ENCODE measurements around the gene RAB7A.
A peak's percentile ranks its signal among the peaks of the same experiment; 100 is the strongest.

RAB7A gene

DNA sequence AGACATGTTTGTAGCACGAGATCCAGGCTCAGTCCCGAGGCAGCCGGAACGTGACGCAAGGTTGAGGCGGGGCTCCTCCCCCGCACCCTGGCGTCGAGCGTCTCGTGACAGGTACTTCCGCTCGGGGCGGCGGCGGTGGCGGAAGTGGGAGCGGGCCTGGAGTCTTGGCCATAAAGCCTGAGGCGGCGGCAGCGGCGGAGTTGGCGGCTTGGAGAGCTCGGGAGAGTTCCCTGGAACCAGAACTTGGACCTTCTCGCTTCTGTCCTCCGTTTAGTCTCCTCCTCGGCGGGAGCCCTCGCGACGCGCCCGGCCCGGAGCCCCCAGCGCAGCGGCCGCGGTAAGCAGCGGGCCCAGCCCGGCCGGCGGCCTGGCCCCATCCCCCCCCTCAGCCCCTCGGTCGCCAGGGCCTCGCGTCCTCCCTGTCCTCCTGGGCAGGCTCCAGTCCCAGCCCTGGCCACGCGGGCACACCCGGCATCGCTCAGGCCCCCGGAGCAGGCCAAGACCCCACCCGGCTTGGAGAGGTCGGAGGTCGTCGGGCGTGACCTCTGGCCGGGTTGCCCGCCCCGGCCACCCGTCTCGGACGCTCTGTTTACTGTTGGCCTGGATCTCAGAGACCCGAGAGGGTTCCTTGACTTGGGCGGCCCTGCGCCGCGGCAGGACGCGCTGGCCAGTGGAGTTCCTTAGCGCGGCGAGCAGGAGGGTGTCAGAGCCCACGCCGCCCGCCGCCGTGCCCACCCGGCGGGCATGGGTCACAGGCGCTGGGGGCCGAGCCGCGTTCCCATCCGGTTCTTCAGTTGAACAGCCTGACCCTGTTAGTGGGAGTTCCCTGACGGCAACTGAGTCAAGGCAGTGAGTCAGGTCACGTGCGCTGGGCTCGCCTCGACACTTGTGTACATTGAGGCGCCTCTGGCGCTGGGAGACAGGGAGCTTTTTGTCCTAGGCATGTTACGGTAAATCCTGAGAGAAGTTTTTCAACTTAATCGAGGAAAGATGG lies at the start of gene RAB7A:
TSS of gene RAB7A (plus strand) at position 161 of the 994 bp plus-strand sequence. CDS start 69,185 bp downstream, outside the sequence.
- Mint-ChIP-seq H3K27ac (peak within 1 kb of the TSS; percentile 96), H3K4me1 (peaks cover 58% of the 10 kb centered on the region), H3K36me3 (peaks cover 18% of the 10 kb centered on the region), H3K27me3 (peaks cover 14% of the 10 kb centered on the region), H3K4me3 (peak within 1 kb of the TSS; percentile 84), H3K9me3 (peaks cover 5% of the 10 kb centered on the region)
- peak; percentile 97 for DNase-seq
- CTCF ChIA-PET, result interaction anchor here (0.5 to 2.8 kb wide), 4 partner anchors 14 to 70 kb away, joined by 3 to 10 read pairs (median 9); no protein-coding TSS in a partner anchor

DNA sequence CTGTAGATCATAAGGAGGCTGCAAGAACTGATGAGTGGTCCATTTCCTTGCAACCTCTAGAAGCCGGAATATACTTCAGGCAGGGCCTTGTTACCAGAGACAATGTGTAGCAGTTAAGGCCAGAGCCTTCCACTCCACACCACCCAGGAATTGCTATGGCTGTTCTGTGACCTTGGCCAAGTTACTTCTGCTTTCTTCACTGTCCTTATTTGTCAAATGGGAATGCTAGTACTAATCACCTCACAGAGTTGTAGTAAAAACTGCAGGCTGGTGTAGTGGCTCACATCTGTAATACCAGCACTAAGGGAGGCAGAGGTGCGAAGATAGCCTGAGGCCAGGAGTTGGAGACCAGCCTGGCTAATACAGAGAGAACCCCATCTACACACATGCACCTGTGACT lies 46.6 kb upstream of the RAB7A start:
- CTCF ChIA-PET, result interaction anchor here (0.7 to 5.1 kb wide), 6 partner anchors 7 to 118 kb away, joined by 3 to 146 read pairs (median 6); no protein-coding TSS in a partner anchor
- Mint-ChIP-seq H3K9me3 (peaks cover 2% of the 10 kb centered on the region), H3K27me3 (peaks cover 14% of the 10 kb centered on the region), H3K4me1 (peaks cover 51% of the 10 kb centered on the region), H3K27ac (peak overlapping the region; percentile 39), H3K36me3 (peaks cover 7% of the 10 kb centered on the region), H3K4me3 (peak overlapping the region; percentile 94)
- DNase-seq, result no peak

GRCh38 chr3:128680603-128681368 lies 45.2 kb upstream of the RAB7A start:
- CTCF ChIA-PET, result interaction anchor here (0.6 to 5.1 kb wide), 46 partner anchors 9 to 243 kb away, joined by 3 to 146 read pairs (median 5); partner anchors contain the start of genes ACAD9, RAB7A and RPN1
- Mint-ChIP-seq H3K27me3 (peaks cover 9% of the 10 kb centered on the region), H3K36me3 (peaks cover 4% of the 10 kb centered on the region), H3K9me3 (no peaks in the 10 kb centered on the region), H3K4me1 (peaks cover 49% of the 10 kb centered on the region), H3K4me3 (peak overlapping the region; percentile 94), H3K27ac (peak overlapping the region; percentile 97)
- DNase-seq, result peak; percentile 98

GRCh38 chr3:128681369-128681829 lies 44.6 kb upstream of the RAB7A start:
- Mint-ChIP-seq H3K27ac (peak overlapping the region; percentile 97), H3K9me3 (no peaks in the 10 kb centered on the region), H3K36me3 (peaks cover 4% of the 10 kb centered on the region), H3K27me3 (peaks cover 9% of the 10 kb centered on the region), H3K4me3 (peak overlapping the region; percentile 94), H3K4me1 (peaks cover 46% of the 10 kb centered on the region)
- CTCF ChIA-PET, result interaction anchor here (0.6 to 5.1 kb wide), 30 partner anchors 9 to 242 kb away, joined by 3 to 146 read pairs (median 8); partner anchors contain the start of genes ACAD9, RAB7A and RPN1
- no peak for DNase-seq

- Mint-ChIP-seq H3K36me3 (peaks cover 4% of the 10 kb centered on the region), H3K4me1 (peaks cover 48% of the 10 kb centered on the region), H3K9me3 (no peaks in the 10 kb centered on the region), H3K27ac (no peak overlapping the region), H3K4me3 (no peak overlapping the region), H3K27me3 (peaks cover 8% of the 10 kb centered on the region)
- no peak for DNase-seq
- CTCF ChIA-PET, result interaction anchor here (1.3 kb wide), 1 partner anchor 21 kb away, joined by 8 read pairs; no protein-coding TSS in a partner anchor
Observed at GRCh38 chr3:128683957-128684356, 42.0 kb upstream of the RAB7A start.

GRCh38 chr3:128684986-128685726 lies 40.8 kb upstream of the RAB7A start:
- no peaks in the 10 kb centered on the region for H3K9me3 Mint-ChIP-seq
- H3K4me1 Mint-ChIP-seq, result peaks cover 46% of the 10 kb centered on the region
- DNase-seq, result no peak
- no peak overlapping the region for H3K4me3 Mint-ChIP-seq
- no peak overlapping the region for H3K27ac Mint-ChIP-seq
- peaks cover 4% of the 10 kb centered on the region for H3K36me3 Mint-ChIP-seq
- H3K27me3 Mint-ChIP-seq, result peaks cover 8% of the 10 kb centered on the region
- CTCF ChIA-PET, result interaction anchor here (0.7 to 0.8 kb wide), 2 partner anchors 21 to 119 kb away, joined by 3 to 4 read pairs; no protein-coding TSS in a partner anchor

DNA sequence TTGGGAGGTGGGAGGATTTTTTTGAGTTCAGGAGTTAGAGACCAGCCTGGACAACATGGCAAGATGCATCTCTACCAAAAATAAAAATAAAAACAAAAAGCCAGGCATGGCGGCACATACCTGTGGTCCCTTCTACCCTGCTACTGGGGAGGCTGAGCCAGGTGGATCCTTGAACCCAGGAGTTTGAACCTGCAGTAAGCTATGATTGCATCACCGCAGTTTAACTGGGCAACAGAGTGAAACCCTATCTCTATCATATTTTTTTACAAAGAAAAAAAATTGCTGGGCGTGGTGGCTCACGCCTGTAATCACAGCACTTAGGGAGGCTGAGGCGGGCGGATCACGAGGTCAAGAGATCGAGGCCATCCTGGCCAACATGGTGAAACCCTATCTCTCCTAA lies 39.5 kb upstream of the RAB7A start:
- H3K9me3 Mint-ChIP-seq, result no peaks in the 10 kb centered on the region
- no peak for DNase-seq
- H3K4me3 Mint-ChIP-seq, result no peak overlapping the region
- peaks cover 36% of the 10 kb centered on the region for H3K4me1 Mint-ChIP-seq
- H3K27ac Mint-ChIP-seq, result no peak overlapping the region
- CTCF ChIA-PET, result no interaction called here
- H3K27me3 Mint-ChIP-seq, result peaks cover 9% of the 10 kb centered on the region
- H3K36me3 Mint-ChIP-seq, result peaks cover under 1% of the 10 kb centered on the region

DNA sequence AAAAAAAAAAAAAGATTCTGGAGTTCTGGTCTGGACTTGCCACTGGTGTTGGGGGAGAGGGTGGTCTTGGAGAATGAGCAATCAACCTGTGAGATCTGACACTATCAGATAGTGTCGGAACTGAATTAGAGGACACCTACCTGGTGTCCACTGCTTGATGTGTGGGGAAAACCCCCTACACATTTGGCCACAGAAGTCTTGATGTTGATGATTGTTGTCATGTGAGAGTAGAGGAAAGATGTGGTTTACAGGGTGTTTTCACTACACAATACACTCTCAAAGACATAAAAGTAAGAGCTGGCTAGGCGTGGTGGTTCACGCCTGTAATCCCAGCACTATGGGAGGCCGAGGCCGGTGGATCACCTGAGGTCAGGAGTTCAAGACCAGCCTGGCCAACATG lies 36.9 kb upstream of the RAB7A start:
- H3K27ac Mint-ChIP-seq, result no peak overlapping the region
- DNase-seq, result no peak
- H3K4me1 Mint-ChIP-seq, result peaks cover 18% of the 10 kb centered on the region
- H3K36me3 Mint-ChIP-seq, result no peaks in the 10 kb centered on the region
- peaks cover 28% of the 10 kb centered on the region for H3K27me3 Mint-ChIP-seq
- H3K9me3 Mint-ChIP-seq, result no peaks in the 10 kb centered on the region
- CTCF ChIA-PET, result interaction anchor here (1.1 to 2.9 kb wide), 4 partner anchors 8 to 107 kb away, joined by 3 to 14 read pairs (median 3); no protein-coding TSS in a partner anchor
- no peak overlapping the region for H3K4me3 Mint-ChIP-seq

DNA sequence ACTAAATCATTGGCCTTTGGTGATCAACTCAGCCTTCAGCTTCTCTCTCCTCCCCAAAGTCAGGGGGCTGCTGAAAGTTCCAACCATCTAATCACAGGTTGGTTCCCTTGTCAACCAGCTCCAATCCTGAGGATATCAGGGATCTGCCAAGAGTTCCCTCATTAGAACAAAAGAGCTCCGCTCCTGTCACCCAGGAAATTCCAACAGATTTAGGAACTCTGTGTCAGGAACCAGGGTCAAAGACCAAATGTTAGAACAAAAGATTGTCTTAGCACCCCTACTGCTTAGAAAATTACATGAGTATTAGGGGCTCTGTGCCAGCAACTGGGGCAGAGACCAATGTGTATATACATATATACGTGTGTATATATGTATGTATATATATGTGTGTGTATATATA lies 32.3 kb upstream of the RAB7A start:
- no peaks in the 10 kb centered on the region for H3K36me3 Mint-ChIP-seq
- DNase-seq, result no peak
- CTCF ChIA-PET, result interaction anchor here (0.7 kb wide), 1 partner anchor 69 kb away, joined by 3 read pairs; no protein-coding TSS in a partner anchor
- H3K9me3 Mint-ChIP-seq, result no peaks in the 10 kb centered on the region
- H3K4me3 Mint-ChIP-seq, result no peak overlapping the region
- H3K4me1 Mint-ChIP-seq, result peaks cover 12% of the 10 kb centered on the region
- H3K27me3 Mint-ChIP-seq, result peaks cover 42% of the 10 kb centered on the region
- H3K27ac Mint-ChIP-seq, result no peak overlapping the region

- H3K27me3 Mint-ChIP-seq, result peaks cover 50% of the 10 kb centered on the region
- no peak overlapping the region for H3K27ac Mint-ChIP-seq
- no peaks in the 10 kb centered on the region for H3K36me3 Mint-ChIP-seq
- CTCF ChIA-PET, result interaction anchor here (3.3 kb wide), 1 partner anchor 16 kb away, joined by 10 read pairs; no protein-coding TSS in a partner anchor
- peak overlapping the region; percentile 28 for H3K4me3 Mint-ChIP-seq
- H3K4me1 Mint-ChIP-seq, result peaks cover 10% of the 10 kb centered on the region
- DNase-seq, result no peak
- H3K9me3 Mint-ChIP-seq, result no peaks in the 10 kb centered on the region
Observed at GRCh38 chr3:128697341-128697740, 28.6 kb upstream of the RAB7A start.

- CTCF ChIA-PET, result interaction anchor here (1.5 to 3.3 kb wide), 2 partner anchors 17 to 19 kb away, joined by 3 to 10 read pairs; no protein-coding TSS in a partner anchor
- no peak overlapping the region for H3K27ac Mint-ChIP-seq
- H3K4me3 Mint-ChIP-seq, result peak overlapping the region; percentile 66
- no peaks in the 10 kb centered on the region for H3K9me3 Mint-ChIP-seq
- H3K36me3 Mint-ChIP-seq, result no peaks in the 10 kb centered on the region
- peak; percentile 31 for DNase-seq
- peaks cover 10% of the 10 kb centered on the region for H3K4me1 Mint-ChIP-seq
- peaks cover 44% of the 10 kb centered on the region for H3K27me3 Mint-ChIP-seq
Observed at GRCh38 chr3:128698211-128699047, 27.6 kb upstream of the RAB7A start.
